ENCODE measurements around the gene SLC49A4. TPM values are rescaled to one million over a fixed set of nuclear protein-coding genes. Genes with fewer than 3 reads are reported as not detected.

Gene SLC49A4
- polyA plus RNA-seq, 3 donors, result 12.9 to 19.0 (median 18.6) TPM

DNA sequence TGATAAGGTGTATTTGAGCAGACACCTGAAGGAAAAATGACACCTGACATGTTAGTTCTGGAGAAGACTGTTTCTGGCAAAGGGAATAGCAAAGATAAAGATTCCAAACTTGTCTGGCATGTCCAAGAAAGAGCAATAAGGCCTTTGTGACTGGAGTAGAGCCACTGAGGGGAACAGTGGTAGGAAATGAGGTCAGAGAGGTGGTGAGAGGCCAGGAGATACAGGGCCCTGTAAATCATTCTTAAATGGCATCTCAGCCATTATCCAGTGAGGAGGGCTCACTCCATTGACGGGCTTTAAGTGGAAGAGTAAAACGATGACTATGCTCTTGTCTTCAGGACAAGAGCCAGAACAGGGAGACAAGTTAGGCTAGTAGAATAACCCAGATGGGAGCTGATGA, 4.5 kb downstream of the SLC49A4 start:
- Mint-ChIP-seq H3K4me1 (peaks cover 33% of the 10 kb centered on the region), H3K27me3 (ENCODE audit: low read depth in 3 of 3) (no peaks in the 10 kb centered on the region), H3K36me3 (peaks cover 18 to 23% of the 10 kb centered on the region in 2 donors), H3K9me3 (peaks cover 0 to 2% (median 0%) of the 10 kb centered on the region in 7 donors), H3K4me3 (no peak overlapping the region), H3K27ac (no peak overlapping the region)
- H3K79me2 ChIP-seq (ENCODE audit: insufficient read depth, low read length), result peaks cover 95% of the 10 kb centered on the region
- no peak overlapping the region for H3K9ac ChIP-seq (ENCODE audit: insufficient read depth, low read length, poor library complexity, severe bottlenecking)
- H3K9me3 ChIP-seq (replicated peaks in 1 of 2; ENCODE audit: control insufficient read depth in 1 of 2, insufficient read depth in 1 of 2, low read length in 2 of 2), result no peaks in the 10 kb centered on the region
- no peak overlapping the region for H3K4me2 ChIP-seq (replicated peaks; ENCODE audit: extremely low read depth, low read length, poor library complexity, severe bottlenecking)
- WGBS (ENCODE audit: insufficient coverage), result 100% methylated on average over 2 of the region's 2 CpGs
- DNase-seq, result no peak
- TF ChIP-seq, protein P1, sequence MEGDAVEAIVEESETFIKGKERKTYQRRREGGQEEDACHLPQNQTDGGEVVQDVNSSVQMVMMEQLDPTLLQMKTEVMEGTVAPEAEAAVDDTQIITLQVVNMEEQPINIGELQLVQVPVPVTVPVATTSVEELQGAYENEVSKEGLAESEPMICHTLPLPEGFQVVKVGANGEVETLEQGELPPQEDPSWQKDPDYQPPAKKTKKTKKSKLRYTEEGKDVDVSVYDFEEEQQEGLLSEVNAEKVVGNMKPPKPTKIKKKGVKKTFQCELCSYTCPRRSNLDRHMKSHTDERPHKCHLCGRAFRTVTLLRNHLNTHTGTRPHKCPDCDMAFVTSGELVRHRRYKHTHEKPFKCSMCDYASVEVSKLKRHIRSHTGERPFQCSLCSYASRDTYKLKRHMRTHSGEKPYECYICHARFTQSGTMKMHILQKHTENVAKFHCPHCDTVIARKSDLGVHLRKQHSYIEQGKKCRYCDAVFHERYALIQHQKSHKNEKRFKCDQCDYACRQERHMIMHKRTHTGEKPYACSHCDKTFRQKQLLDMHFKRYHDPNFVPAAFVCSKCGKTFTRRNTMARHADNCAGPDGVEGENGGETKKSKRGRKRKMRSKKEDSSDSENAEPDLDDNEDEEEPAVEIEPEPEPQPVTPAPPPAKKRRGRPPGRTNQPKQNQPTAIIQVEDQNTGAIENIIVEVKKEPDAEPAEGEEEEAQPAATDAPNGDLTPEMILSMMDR (IDR thresholded peaks at IDR 0.05), result no peak
- H3K36me3 ChIP-seq (replicated peaks in 1 of 2; ENCODE audit: control insufficient read depth in 1 of 2, insufficient read depth in 2 of 2, low read length in 2 of 2), result peaks cover 3 to 28% of the 10 kb centered on the region in 2 donors
- H3K4me3 ChIP-seq (replicated peaks in 1 of 3; ENCODE audit: low read depth in 2 of 3, low read length in 3 of 3), result no peak overlapping the region
- peaks cover 70% of the 10 kb centered on the region for H4K20me1 ChIP-seq (ENCODE audit: insufficient read depth, low read length)
- H3K27ac ChIP-seq (ENCODE audit: low read depth in 1 of 2, low read length in 2 of 2), result peak overlapping the region in 1 of 2 donors; percentile 34
- intact Hi-C loops (cut with micrococcal nuclease), result loop anchor here in 1 of 2 donors (10.0 kb wide), 1 partner anchor 1935 kb away; the partner anchor contains the start of gene UMPS
- H3K4me1 ChIP-seq (ENCODE audit: control insufficient read depth in 1 of 2, insufficient read depth in 2 of 2, low read length in 2 of 2), result peaks cover 41 to 46% of the 10 kb centered on the region in 2 donors
- H2AFZ ChIP-seq (ENCODE audit: insufficient read depth, low read depth, low read length, poor library complexity, severe bottlenecking), result no peak overlapping the region
- H3K27me3 ChIP-seq (ENCODE audit: control insufficient read depth in 2 of 2, insufficient read depth in 2 of 2, low read length in 2 of 2), result no peaks in the 10 kb centered on the region

DNA sequence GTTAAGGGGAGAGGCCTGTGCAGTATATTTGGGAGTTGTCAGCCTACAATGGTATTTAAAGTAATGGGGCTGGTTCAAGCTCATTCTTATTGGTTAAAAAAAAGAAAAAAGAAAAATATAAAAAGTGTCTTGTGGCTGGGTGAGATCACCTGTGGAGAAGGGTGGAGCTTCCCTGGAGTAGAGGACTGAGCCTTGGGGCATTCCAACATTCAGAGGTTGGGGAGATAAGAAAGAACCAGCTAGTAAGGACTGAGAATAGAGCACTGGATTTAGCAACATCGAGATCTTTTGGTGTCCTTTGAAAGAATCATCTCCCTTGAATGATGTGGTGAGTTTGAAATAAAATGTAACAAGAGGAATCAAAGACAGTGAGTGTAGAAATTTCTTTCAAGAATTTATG, 5.2 kb downstream of the SLC49A4 start:
- TF ChIP-seq, protein P1 (IDR thresholded peaks at IDR 0.05), result no peak
- Histone ChIP-seq H4K20me1 (ENCODE audit: insufficient read depth, low read length) (peaks cover 77% of the 10 kb centered on the region), H3K4me2 (replicated peaks; ENCODE audit: extremely low read depth, low read length, poor library complexity, severe bottlenecking) (no peak overlapping the region), H3K9me3 (replicated peaks in 1 of 2; ENCODE audit: control insufficient read depth in 1 of 2, insufficient read depth in 1 of 2, low read length in 2 of 2) (no peaks in the 10 kb centered on the region), H3K9ac (ENCODE audit: insufficient read depth, low read length, poor library complexity, severe bottlenecking) (no peak overlapping the region), H3K27me3 (ENCODE audit: control insufficient read depth in 2 of 2, insufficient read depth in 2 of 2, low read length in 2 of 2) (no peaks in the 10 kb centered on the region), H3K4me3 (replicated peaks in 1 of 3; ENCODE audit: low read depth in 2 of 3, low read length in 3 of 3) (no peak overlapping the region), H3K79me2 (ENCODE audit: insufficient read depth, low read length) (peaks cover 99% of the 10 kb centered on the region), H3K36me3 (replicated peaks in 1 of 2; ENCODE audit: control insufficient read depth in 1 of 2, insufficient read depth in 2 of 2, low read length in 2 of 2) (peaks cover 3 to 28% of the 10 kb centered on the region in 2 donors), H2AFZ (ENCODE audit: insufficient read depth, low read depth, low read length, poor library complexity, severe bottlenecking) (no peak overlapping the region), H3K4me1 (ENCODE audit: control insufficient read depth in 1 of 2, insufficient read depth in 2 of 2, low read length in 2 of 2) (peaks cover 40 to 44% of the 10 kb centered on the region in 2 donors), H3K27ac (ENCODE audit: low read depth in 1 of 2, low read length in 2 of 2) (peak overlapping the region in 1 of 2 donors; percentile 34)
- no peak overlapping the region for H3K27ac Mint-ChIP-seq
- no peaks in the 10 kb centered on the region for H3K27me3 Mint-ChIP-seq (ENCODE audit: low read depth in 3 of 3)
- WGBS (ENCODE audit: insufficient coverage), result 100% methylated on average over 1 of the region's 1 CpG
- no peak for DNase-seq
- peaks cover 0 to 2% (median 0%) of the 10 kb centered on the region in 7 donors for H3K9me3 Mint-ChIP-seq
- H3K36me3 Mint-ChIP-seq, result peaks cover 19 to 25% of the 10 kb centered on the region in 2 donors
- peaks cover 30% of the 10 kb centered on the region for H3K4me1 Mint-ChIP-seq
- intact Hi-C loops (cut with micrococcal nuclease), result no loop called here
- no peak overlapping the region for H3K4me3 Mint-ChIP-seq
